Activated naive CD4-positive, alpha-beta T cell treated with anti-CD3 and anti-CD28 coated beads, Interleukin-2, amount 10 ng/mL, durations not matched to agents 7 days and 5 days (primary cell): ENCODE results near the gene ETV2.
A peak's percentile ranks its signal among the peaks of the same experiment; 100 is the strongest.
"Not testable (repeated sequence)": the region's sequence is repeated elsewhere in the genome, so short reads cannot be mapped to it uniquely, and the experiment has no call there.

Experiments used
- CTCF ChIA-PET: fragments of 350-600 bp; sonication (Branson Sonifier 250); formaldehyde crosslinking; loops from one replicate; lab custom pipeline; 2021; ENCODE audit warnings: antibody characterized with exemption; lab: Charles Lee
- DNase-seq: peaks from one replicate; pipeline ENCODE4 v3.0.0-alpha.2; 2020
- H3K27ac Mint-ChIP-seq: one replicate; pipeline ENCODE4 v1.8.0; 2021; ENCODE audit warnings: mild to moderate bottlenecking, moderate library complexity, mixed read lengths
- H3K27me3 Mint-ChIP-seq: one replicate; pipeline ENCODE4 v1.8.0; 2021; ENCODE audit warnings: mild to moderate bottlenecking, mixed read lengths
- H3K36me3 Mint-ChIP-seq: one replicate; pipeline ENCODE4 v1.8.0; 2021; ENCODE audit warnings: mixed read lengths
- H3K4me1 Mint-ChIP-seq: one replicate; pipeline ENCODE4 v1.8.0; 2021; ENCODE audit warnings: mixed read lengths
- H3K4me3 Mint-ChIP-seq: one replicate; pipeline ENCODE4 v1.8.0; 2021; ENCODE audit warnings: mild to moderate bottlenecking, moderate library complexity, mixed read lengths
- H3K9me3 Mint-ChIP-seq: one replicate; pipeline ENCODE4 v1.8.0; 2021; ENCODE audit warnings: mixed read lengths

The ETV2 gene

DNA sequence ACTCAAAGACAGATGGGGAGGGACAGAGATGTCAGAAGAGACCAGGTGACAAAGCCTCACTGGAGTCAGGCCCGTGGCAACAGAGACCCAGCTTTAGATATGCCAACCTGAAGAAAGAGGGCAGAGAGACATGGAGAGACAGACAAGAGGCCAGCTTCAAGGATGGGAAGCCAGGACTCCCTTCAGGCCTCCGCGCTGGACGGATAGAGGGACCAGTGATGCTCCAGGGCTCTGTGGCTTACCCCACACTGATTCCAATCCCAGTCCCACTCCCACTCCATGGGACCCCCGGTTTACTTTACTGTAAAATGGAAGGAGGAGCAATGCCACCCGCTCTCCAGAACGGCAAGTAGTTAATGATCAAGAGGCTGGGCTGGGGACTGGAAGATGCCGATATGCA is 1.7 kb upstream of the ETV2 start:
- Mint-ChIP-seq H3K4me1 (peaks cover 31% of the 10 kb centered on the region), H3K27me3 (no peaks in the 10 kb centered on the region), H3K27ac (no peak overlapping the region), H3K9me3 (no peaks in the 10 kb centered on the region), H3K4me3 (no peak overlapping the region), H3K36me3 (peaks cover 17% of the 10 kb centered on the region)
- CTCF ChIA-PET: no interaction called here
- no peak for DNase-seq

DNA sequence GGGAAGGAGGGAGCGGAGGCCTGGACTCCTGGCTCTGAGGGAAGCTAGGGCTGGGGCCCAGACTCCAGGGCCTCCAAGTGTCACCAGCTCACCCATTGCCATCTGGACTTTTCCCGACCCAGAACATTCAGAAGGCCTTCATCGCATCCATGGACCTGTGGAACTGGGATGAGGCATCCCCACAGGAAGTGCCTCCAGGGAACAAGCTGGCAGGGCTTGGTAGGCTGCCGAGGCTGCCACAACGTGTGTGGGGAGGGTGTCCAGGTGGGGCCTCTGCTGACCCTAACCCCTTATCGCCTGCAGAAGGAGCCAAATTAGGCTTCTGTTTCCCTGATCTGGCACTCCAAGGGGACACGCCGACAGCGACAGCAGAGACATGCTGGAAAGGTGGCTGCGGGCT is 767 bp downstream of the ETV2 start:
- peak overlapping the region; percentile 71 for H3K4me3 Mint-ChIP-seq
- no peak for DNase-seq

DNA sequence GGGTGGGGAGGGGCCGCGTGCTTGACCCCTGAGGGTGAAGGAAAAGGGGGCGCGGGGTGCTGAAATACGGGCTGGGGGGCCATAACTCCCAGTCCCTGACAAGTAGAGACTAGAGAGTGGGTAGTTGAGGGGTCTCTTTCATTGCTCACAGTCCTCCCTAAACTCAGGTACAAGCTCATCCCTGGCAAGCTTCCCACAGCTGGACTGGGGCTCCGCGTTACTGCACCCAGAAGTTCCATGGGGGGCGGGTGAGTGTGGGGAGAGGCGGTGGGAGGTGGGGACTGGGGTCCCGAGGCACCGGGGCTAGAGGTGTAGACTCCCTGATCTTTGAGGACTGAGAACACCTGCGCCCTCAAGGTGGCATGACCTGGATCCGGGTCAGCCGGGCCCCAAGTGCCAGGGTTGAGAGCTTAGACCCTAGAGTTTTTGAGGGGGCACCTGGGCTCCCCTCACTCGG is 1.3 kb downstream of the ETV2 start:
- CTCF ChIA-PET: interaction anchor here (1.4 kb wide), 1 partner anchor 69 kb away, joined by 4 read pairs; no protein-coding TSS in a partner anchor
- Mint-ChIP-seq H3K36me3 (peaks cover under 1% of the 10 kb centered on the region), H3K9me3 (no peaks in the 10 kb centered on the region), H3K27ac (peak overlapping the region; percentile 67), H3K4me3 (peak overlapping the region; percentile 71), H3K27me3 (no peaks in the 10 kb centered on the region), H3K4me1 (peaks cover 47% of the 10 kb centered on the region)
- DNase-seq: no peak

More for the DNA sequence above, 767 bp downstream of the ETV2 start:
- CTCF ChIA-PET: no interaction called here
- Mint-ChIP-seq H3K36me3 (peaks cover 2% of the 10 kb centered on the region), H3K9me3 (no peaks in the 10 kb centered on the region), H3K27me3 (no peaks in the 10 kb centered on the region), H3K27ac (peak overlapping the region; percentile 19), H3K4me1 (peaks cover 47% of the 10 kb centered on the region)

DNA sequence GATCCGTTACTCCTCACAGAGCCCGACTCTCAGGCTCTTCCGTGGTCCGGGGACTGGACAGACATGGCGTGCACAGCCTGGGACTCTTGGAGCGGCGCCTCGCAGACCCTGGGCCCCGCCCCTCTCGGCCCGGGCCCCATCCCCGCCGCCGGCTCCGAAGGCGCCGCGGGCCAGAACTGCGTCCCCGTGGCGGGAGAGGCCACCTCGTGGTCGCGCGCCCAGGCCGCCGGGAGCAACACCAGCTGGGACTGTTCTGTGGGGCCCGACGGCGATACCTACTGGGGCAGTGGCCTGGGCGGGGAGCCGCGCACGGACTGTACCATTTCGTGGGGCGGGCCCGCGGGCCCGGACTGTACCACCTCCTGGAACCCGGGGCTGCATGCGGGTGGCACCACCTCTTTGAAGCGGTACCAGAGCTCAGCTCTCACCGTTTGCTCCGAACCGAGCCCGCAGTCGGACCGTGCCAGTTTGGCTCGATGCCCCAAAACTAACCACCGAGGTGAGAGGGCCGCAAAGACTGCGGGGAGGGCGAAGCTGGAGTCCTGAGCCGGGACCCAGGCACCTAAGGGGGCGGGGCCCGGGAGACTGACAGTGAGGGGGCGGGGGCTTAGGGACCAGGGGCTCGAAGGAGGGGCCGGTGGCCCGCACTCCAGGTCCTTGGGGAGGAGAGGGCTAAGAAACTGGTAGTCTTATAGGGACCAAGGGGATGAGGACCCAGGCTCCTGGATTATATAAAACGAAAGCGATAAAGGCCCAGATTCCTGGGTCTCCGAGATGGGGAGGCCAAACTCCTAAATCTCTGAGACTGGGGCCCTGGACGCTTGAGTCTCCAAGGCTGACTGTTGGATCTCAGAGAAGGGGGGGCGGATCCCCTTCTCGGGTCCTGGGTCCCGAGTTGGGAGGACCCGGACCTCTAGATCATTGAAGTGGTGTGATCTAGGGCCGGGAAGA is 2.0 kb downstream of the ETV2 start:
- Mint-ChIP-seq H3K27ac (peak overlapping the region; percentile 93), H3K4me3 (peak overlapping the region; percentile 71), H3K27me3 (no peaks in the 10 kb centered on the region), H3K36me3 (peaks cover 1% of the 10 kb centered on the region), H3K4me1 (peaks cover 52% of the 10 kb centered on the region), H3K9me3 (no peaks in the 10 kb centered on the region)
- DNase-seq: peak; percentile 89
- CTCF ChIA-PET: interaction anchor here (0.7 to 1.4 kb wide), 3 partner anchors 51 to 95 kb away, joined by 3 to 4 read pairs (median 3); no protein-coding TSS in a partner anchor

DNA sequence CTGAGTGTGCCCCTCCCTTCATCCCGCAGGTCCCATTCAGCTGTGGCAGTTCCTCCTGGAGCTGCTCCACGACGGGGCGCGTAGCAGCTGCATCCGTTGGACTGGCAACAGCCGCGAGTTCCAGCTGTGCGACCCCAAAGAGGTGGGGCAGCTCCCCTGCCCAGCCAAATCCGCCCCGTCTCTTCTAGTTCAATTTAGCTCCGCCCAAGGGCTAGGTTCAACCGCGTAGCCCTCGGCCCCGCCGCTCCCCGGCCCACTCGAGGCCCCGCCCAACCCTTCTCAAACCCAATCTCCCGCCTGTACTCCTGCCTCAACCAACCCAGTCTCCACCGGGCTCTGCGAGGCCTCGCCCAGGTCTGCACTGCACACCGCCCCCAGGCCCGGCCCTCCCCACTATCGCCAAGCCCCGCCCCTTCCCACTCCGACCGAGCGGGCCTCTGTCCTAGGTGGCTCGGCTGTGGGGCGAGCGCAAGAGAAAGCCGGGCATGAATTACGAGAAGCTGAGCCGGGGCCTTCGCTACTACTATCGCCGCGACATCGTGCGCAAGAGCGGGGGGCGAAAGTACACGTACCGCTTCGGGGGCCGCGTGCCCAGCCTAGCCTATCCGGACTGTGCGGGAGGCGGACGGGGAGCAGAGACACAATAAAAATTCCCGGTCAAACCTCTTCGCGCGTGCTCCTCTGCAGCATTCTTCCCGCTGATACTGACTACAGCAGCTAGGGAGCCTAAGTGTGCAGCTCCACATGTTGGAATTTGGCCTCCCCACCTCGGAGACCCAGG is 2.9 kb downstream of the ETV2 start:
- Mint-ChIP-seq H3K27me3 (no peaks in the 10 kb centered on the region), H3K27ac (peak overlapping the region; percentile 93), H3K9me3 (no peaks in the 10 kb centered on the region), H3K4me1 (peaks cover 59% of the 10 kb centered on the region), H3K4me3 (peak overlapping the region; percentile 71), H3K36me3 (peaks cover 3% of the 10 kb centered on the region)
- CTCF ChIA-PET: interaction anchor here (0.7 to 1.4 kb wide), 3 partner anchors 50 to 96 kb away, joined by 3 to 4 read pairs (median 3); no protein-coding TSS in a partner anchor
- DNase-seq: peak; percentile 98

DNA sequence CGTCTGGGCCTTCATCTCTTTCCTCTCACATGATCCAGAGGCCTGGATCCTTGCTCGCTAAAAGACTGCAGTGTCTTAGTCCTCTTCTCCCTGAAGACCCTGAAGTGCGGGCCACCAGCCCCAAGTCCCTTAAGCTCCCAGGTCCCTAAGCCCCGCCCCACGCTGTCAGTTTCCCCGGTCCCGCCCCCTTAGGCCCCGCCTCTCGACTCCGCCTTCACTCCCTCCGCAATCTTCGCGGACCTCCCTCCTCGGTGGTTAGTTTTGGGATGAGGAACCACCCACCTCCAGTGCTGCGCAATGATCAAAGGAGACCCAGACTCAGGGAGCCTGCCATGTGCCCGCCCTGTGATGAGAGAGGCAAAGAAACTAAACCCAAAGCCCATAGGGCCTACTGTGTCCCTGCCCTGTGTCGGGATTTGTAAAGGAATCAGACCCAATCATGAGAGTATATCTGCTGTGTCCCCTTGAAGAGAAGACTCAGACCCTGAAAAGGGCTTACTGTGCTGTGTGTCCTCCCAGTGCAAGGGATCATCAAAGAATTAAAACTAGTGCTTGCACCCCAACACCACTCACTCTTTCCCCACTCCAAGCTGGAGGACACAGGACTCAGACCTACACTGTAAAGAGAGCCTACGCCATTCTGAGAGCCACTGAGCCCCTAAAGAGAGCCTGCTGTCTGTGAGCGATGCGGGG is 3.6 kb downstream of the ETV2 start:
- CTCF ChIA-PET: no interaction called here
- peaks cover 3% of the 10 kb centered on the region for H3K36me3 Mint-ChIP-seq

DNA sequence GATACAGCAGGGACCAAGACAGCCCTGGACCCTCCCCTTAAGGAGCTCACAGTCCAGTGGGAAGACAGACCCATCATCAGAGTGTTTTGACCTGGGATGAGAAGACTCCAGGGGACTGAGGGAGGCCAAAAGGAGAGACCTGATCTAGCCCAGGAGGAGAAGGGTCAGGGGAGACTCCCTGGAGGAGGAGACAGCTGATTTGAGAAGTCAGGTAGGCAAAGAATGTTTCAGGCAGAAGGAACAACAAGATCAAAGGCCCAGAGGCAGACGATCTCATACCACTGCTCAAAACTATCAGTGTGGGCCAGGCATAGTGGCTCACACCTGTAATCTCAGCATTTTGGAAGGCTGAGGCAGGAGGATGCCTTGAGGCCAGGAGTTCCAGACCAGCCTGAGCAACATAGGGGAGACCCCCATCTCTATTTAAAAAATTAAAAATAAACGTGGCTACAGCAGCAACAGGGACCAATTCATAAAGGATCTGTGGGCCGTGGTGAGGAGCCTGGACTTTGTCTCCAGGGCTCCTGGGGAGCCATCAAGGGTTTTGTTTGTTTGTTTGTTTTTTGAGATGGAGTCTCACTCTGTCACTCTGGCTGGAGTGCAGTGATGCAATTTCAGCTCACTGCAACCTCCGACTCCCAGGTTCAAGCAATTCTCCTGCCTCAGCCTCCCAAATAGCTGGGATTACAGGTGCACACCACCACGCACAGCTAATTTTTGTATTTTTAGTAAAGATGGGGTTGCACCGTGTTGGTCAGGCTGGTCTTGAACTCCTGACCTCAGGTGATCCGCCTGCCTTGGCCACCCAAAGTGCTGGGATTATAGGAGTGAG is 4.4 kb downstream of the ETV2 start:
- H3K27ac Mint-ChIP-seq: no peak overlapping the region
- no peaks in the 10 kb centered on the region for H3K9me3 Mint-ChIP-seq
- no peak overlapping the region for H3K4me3 Mint-ChIP-seq
- peaks cover 72% of the 10 kb centered on the region for H3K4me1 Mint-ChIP-seq
- DNase-seq: no peak
- peaks cover 3% of the 10 kb centered on the region for H3K36me3 Mint-ChIP-seq
- CTCF ChIA-PET: no interaction called here
- no peaks in the 10 kb centered on the region for H3K27me3 Mint-ChIP-seq

More for the DNA sequence above, 3.6 kb downstream of the ETV2 start:
- H3K27ac Mint-ChIP-seq: peak overlapping the region; percentile 93
- H3K9me3 Mint-ChIP-seq: no peaks in the 10 kb centered on the region
- peak overlapping the region; percentile 71 for H3K4me3 Mint-ChIP-seq
- peaks cover 64% of the 10 kb centered on the region for H3K4me1 Mint-ChIP-seq
- no peaks in the 10 kb centered on the region for H3K27me3 Mint-ChIP-seq
- peak; percentile 88 for DNase-seq

DNA sequence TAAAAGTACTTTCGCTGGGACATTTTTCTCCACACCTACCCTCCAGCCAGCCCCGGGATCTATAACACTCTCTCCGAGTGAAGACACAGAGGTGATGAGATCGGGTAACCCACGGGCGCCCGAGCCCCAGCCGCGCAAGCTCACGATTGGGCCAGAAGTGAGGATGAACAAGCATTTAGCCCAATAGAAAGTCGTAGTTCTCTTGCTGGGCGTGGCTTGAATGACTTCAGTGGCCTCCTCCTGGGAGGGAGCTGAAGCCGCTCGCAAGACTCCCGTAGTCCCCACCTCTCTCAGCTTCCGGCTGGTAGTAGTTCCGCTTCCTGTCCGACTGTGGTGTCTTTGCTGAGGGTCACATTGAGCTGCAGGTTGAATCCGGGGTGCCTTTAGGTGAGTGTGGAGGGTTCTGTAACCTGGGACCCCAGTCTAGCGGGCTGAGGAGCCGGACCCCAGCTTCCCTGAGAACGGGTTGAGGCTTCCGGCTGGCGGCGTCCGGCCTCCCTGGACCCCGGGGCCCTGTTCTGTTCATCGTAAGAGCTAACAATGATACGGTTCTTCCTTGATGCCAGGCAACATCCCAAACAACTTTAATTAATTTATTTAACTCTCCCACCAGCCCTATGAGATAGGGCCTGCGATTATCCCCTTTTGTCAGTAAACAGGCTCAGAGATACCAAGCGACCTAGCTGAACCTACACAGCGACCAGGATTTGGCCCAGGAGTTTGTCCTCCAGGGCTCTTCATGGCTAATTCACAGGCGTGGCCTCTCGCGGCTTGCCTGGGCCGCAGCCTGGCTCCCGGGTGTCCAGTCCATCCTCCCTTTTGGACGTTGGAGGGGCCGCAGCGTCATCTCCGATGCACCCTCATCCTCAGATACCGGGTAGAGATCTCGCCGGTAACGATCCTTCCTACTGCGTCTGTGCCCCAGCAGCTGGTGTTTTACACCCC is 6.7 kb downstream of the ETV2 start, which contains the start of gene COX6B1:
Gene COX6B1 (plus strand): TSS at position 307 of the 945 bp plus-strand sequence. CDS start 2,921 bp downstream, outside the sequence.
- peak within 1 kb of the TSS; percentile 85 for H3K4me3 Mint-ChIP-seq
- no peaks in the 10 kb centered on the region for H3K9me3 Mint-ChIP-seq
- H3K4me1 Mint-ChIP-seq: peaks cover 56% of the 10 kb centered on the region
- H3K36me3 Mint-ChIP-seq: peaks cover 14% of the 10 kb centered on the region
- CTCF ChIA-PET: interaction anchor here (0.8 to 1.4 kb wide), 3 partner anchors 26 to 131 kb away, joined by 4 to 5 read pairs (median 4); no protein-coding TSS in a partner anchor
- DNase-seq: peak; percentile 96
- no peaks in the 10 kb centered on the region for H3K27me3 Mint-ChIP-seq
- H3K27ac Mint-ChIP-seq: peak within 1 kb of the TSS; percentile 88

DNA sequence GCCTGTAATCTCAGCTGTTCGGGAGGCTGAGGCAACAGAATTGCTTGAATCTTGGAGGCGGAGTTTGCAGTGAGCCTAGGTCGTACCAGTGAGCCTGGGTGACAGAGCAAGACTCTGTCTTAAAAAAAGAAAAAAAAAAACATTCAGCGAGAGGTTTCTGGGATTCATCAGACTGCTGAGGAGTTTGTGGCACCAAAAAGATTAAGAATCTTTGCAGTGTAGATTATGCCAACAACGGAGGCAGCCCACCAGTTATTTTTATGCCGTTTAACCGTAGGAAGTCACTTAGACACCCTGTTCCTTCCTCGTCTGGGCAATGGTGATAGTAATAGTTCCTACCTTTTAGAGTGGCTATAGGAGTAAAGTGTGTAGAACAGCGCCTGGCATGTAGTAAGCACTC is 9.0 kb downstream of the ETV2 start:
- Mint-ChIP-seq H3K9me3 (no peaks in the 10 kb centered on the region), H3K4me3 (peak overlapping the region; percentile 15), H3K4me1 (peaks cover 38% of the 10 kb centered on the region), H3K27me3 (no peaks in the 10 kb centered on the region), H3K27ac (peak overlapping the region; percentile 5), H3K36me3 (peaks cover 26% of the 10 kb centered on the region)
- DNase-seq: no peak
- CTCF ChIA-PET: no interaction called here

DNA sequence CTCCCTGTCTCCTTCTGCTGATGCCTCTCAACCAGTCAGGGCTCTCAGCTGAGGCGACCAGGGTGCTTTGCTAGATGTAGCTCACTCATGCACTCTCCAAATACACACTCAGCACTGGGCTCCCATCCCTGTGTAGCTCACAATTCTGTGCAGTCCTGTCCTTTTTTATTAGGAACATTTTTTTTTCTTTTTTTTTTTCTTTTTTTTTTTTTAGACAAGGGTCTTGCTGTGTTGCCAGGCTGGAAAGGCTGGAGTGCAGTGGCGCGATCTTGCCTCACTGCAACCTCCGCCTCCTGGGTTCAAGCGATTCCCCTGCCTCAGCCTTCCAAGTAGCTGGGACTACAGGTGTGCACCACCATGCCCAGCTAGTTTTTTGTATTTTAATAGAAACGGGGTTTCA is 13.3 kb downstream of the ETV2 start:
- DNase-seq, CTCF ChIA-PET, H3K27me3 Mint-ChIP-seq, H3K27ac Mint-ChIP-seq, H3K9me3 Mint-ChIP-seq, H3K4me3 Mint-ChIP-seq: not testable (repeated sequence)
- Mint-ChIP-seq H3K36me3 (peaks cover 51% of the 10 kb centered on the region), H3K4me1 (peaks cover 14% of the 10 kb centered on the region)

DNA sequence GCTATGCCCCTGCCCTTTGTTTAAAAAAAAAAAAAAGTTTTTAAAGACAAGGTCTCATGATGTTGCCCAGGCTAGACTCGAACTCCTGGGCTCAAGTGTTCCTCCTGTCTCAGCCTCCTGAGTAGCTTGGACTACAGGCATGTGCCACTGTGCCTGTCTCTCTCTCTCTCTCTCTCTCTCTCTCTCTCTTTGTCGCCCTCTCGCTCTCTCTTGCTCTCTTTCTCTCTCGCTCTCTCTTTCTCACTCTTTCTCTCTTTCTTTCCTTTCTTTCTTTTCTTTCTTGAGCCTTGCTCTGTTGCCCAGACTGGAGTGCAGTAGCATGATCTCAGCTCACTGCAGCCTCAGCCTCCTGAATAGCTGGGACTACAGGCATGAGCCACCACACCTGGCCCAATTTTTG is 14.1 kb downstream of the ETV2 start:
- no peaks in the 10 kb centered on the region for H3K9me3 Mint-ChIP-seq
- no peak overlapping the region for H3K27ac Mint-ChIP-seq
- DNase-seq: no peak
- no peaks in the 10 kb centered on the region for H3K27me3 Mint-ChIP-seq
- H3K4me3 Mint-ChIP-seq: no peak overlapping the region
- CTCF ChIA-PET: no interaction called here
- H3K4me1 Mint-ChIP-seq: peaks cover 7% of the 10 kb centered on the region
- H3K36me3 Mint-ChIP-seq: peaks cover 53% of the 10 kb centered on the region

DNA sequence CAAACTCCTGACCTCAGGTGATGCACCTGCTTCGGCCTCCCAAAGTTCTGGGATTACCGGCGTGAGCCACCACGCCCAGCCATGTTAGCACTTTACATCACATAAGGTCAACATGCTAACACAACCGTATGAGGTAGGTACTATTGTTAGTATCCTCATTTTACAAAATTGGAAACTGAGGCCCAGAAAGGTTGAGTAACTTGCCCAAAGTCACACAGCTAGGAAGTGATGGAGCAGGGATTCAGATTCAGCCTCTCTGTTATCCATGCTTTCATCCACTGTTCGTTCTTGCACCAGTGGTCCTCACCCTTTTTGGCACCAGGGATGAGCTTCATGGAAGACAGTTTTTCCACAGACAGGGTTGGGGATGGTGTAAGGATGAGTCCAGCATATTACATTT is 15.2 kb downstream of the ETV2 start:
- H3K4me1 Mint-ChIP-seq: no peaks in the 10 kb centered on the region
- H3K36me3 Mint-ChIP-seq: peaks cover 47% of the 10 kb centered on the region
- no peak overlapping the region for H3K27ac Mint-ChIP-seq
- no peak for DNase-seq
- no peak overlapping the region for H3K4me3 Mint-ChIP-seq
- no peaks in the 10 kb centered on the region for H3K9me3 Mint-ChIP-seq
- H3K27me3 Mint-ChIP-seq: no peaks in the 10 kb centered on the region
- CTCF ChIA-PET: no interaction called here
